GM19025 (cell line): ENCODE results near the gene ATP2A3.

ENCODE experiments used
- ATAC-seq: cut with Tn5 transposase; IDR thresholded peaks from one replicate; pipeline ENCODE4 v1.9.1; 2021; ENCODE audit warnings: mild to moderate bottlenecking, low read depth, moderate library complexity; ENCODE audit not compliant: unreplicated experiment

The ATP2A3 gene

GRCh38 chr17:3974138-3974687 is 10.0 kb upstream of the ATP2A3 start:
- ATAC-seq, result no peak

GRCh38 chr17:3973495-3974137 is 9.4 kb upstream of the ATP2A3 start:
- ATAC-seq, result no peak

DNA sequence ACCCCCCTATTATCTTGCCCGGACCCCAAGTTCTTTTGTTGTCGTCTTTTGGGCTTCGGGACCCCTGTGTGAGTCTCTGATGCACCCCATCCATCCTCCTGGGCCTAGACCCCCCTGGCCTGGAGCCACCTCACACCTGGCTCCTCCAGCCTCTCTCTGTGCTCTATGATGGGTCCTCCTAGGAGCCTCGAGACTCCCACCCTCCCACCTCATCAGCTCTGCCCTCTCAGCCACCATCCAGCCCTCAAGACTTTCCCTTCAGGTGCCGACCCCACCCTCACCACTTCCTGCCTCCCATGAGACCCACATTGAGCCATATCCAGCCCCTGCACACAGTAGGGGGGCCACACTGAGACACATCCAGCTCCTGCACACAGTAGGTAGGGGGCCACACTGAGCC is 8.7 kb upstream of the ATP2A3 start:
- no peak for ATAC-seq

- ATAC-seq, result no peak
Measured at GRCh38 chr17:3972281-3972731, 8.1 kb upstream of the ATP2A3 start.

DNA sequence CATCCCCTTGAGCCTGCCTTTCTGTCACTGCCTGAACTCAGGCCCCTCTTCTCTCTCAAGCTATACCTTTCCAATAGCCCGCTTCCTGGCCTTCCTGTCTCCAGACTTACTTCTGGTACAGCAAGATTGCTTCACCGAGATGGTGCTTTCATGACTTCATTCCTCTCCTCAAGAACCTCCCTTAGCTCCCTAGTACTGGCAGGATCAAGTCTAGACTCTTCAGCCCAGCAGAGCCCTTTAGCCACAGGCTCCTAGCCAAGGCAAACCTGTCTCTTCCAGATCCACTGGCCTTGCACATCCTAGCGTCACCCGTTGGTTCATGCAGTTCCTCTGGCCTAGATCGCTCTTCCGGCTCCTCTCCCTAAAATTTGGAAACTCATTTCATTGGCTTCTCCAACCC is 6.4 kb upstream of the ATP2A3 start:
- ATAC-seq, result no peak

GRCh38 chr17:3969963-3970362 is 5.7 kb upstream of the ATP2A3 start:
- no peak for ATAC-seq

DNA sequence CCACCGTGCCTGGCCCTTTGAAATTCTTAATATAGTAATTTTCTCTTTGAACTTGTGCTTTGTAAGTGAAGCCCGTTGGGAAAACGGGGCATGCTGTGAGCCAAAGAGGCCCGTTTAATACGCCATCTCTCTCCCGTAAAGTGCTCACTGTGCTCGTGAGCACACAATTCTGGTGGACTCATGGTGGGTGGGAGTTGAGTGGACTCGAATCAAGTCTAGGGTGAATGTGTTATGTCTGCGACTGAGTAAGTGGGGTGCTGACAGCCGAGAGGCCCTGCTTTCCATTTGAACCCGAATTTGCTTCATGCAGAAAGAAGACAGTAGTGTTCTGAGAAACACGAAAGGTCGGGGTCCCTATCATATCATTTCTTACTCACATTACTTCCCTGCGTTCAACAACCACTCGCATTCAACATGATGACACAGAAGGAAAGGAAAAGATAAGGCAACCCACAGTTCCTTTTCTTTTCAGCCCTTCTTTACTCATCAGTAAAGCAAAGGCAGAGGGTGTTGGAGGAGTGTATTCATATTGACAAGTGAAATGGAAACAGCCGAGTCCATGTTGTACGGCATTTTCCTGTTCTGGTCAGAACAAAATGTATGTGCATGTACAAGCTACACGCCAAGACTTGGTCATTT is 4.8 kb upstream of the ATP2A3 start:
- ATAC-seq, result no peak

GRCh38 chr17:3968015-3968414 is 3.8 kb upstream of the ATP2A3 start:
- ATAC-seq, result no peak

DNA sequence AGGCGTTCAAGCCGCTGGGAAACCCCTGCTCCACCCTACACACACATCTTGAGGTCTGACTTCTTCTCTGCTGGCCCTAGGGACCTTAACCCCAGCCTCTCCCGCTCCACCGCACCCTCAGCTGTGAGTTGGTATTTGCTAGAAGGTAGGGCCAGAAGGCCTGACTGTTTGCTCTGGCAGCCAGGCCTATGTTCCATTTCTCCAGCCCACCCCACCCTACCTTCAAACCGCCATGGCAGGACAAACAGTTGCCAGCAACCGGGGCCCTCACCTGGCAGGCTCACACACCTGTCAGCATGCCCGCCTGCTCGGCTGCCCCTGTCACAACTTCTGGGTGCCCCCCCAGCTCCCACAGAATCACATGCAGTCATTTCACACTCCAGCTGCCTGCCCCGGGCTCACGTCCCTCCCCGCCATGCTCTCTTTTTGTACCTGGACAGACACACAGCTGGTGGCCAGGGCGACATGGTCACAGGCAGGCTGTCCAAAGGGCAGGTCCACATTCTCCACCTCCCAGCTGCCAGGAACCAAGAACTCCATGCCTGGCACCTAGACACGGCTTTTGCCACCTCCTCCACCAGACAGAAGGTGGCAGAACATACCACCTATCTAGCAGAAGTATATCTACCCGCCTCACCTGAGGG is 2.6 kb upstream of the ATP2A3 start:
- ATAC-seq, result no peak

DNA sequence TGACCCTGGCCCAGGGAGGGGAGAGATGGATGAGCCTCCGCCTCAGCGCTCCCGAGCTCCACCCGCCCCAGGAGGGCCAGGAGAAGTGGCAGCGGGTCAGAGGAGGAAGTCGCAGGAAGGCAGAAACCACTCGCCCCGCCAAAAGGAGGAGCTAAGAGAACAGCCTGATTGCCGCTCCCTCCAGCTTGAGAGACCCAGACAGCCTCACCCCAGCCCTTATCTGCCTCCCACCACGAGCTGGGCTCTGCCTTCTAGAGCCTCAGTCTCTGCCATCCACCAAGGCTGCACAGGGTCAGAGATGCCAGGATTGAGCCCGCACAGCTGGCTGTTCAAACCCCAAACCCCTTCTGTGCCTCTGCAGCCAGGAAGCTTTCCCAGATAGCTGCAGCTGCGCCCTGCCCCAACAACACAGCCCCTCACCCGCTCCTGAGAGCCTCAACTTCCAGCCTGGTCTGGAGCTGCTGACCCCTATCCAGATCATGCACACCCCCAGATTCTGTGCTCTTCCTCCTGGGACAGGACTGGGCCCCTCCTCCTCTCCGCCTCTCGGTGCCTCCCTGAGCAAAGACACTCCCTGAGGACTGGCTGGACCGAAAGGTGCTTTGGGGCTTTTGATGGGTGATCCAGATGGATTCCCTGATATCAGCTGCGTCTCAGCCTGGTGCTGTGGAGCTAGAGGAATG is 1.0 kb upstream of the ATP2A3 start:
- no peak for ATAC-seq

- ATAC-seq, result peak; percentile 13
Measured at GRCh38 chr17:3963237-3964201, 718 bp downstream of the ATP2A3 start.

- ATAC-seq, result no peak
Measured at GRCh38 chr17:3962965-3963236, 1.3 kb downstream of the ATP2A3 start.

GRCh38 chr17:3962217-3962964 is 1.8 kb downstream of the ATP2A3 start:
- no peak for ATAC-seq

DNA sequence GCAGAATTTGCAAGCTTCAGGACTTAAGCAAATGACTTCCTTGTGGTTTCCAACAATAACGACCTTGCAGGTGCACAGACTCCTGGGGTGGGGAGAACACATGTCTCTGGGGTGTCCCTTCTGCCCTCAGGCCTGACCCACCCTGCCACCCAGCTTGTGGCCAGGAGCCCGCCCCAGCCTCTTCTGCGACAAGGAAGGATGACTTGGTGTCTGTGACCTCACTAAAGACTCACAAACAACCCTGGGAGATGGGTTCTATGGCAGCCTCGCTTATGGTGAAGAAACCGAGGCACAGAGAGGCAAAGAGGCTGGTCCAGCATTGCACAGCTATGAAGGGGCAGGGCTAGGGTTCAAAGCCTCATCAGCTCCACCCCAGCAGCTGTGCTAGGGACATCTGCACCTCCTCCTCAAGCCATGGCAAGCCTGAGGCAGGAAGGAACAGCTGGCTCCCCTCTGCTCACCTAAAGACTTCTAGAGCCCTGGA is 2.6 kb downstream of the ATP2A3 start:
- peak; percentile 31 for ATAC-seq

DNA sequence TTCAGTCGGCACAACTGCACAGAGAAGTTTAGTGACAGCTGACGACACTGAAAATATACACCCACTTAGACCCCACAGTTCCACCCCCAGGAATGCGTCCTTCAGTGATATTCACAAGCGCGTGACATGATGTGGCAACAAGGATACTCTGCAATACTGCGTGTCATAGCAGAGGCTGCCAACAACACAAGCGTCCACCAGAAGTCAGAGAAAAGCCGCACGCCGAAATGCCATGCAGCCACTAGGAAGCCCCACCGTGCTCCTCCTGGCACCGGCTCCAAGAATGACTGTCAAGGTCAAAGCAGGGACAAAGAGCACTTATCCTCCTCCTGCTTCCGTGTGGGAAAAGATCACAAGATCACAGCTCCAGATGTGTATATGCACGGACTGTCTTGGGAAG is 3.5 kb downstream of the ATP2A3 start:
- no peak for ATAC-seq

GRCh38 chr17:3959921-3960601 is 4.2 kb downstream of the ATP2A3 start:
- ATAC-seq, result no peak

DNA sequence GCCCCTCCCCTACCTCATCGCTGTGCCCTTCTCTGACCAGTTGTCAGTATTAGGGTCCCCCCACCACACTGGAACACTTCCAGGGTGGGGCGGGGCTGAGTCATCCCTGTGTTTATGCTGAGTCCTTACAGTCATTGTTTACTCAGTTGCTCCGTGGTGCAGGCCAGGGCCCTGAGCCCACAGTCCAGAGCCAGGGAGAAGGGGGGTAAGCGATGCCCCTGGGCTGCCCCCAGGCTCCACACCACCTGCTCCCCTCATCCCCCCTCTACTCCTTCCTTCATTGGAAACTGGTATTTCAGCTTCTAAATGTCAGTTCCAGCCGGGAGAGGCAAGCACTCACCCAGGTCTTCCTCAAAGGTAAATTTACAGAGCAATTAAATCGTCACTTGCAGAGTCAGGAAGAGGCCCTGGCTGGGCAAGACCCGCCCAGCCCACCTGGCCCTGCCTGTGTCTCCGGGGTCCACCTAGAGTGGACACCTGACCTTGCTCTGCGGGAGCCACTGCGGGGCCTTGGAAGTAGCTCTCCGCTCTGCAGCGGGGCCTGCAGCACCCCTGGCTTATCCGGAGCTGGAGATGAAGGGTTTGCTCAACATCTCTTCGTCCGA is 4.8 kb downstream of the ATP2A3 start:
- ATAC-seq, result no peak
